Stomach smooth muscle (tissue), 2 donors: ENCODE measurements around the gene TRIM65.

Source experiments
- H3K27ac ChIP-seq: one replicate; pipeline ENCODE4 v1.7.0; 2013; ENCODE audit warnings: mild to moderate bottlenecking, low read length, inconsistent platforms
- H3K27me3 ChIP-seq, 2 donors: one replicate each; pipeline ENCODE4 v1.7.0; 2013; ENCODE audit warnings: low read length in 2 of 2; ENCODE audit not compliant: insufficient read depth in 2 of 2, control insufficient read depth in 1 of 2
- H3K36me3 ChIP-seq, 2 donors: one replicate each; pipeline ENCODE4 v1.7.0; 2013; ENCODE audit warnings: low read length in 2 of 2; ENCODE audit not compliant: control insufficient read depth in 2 of 2, insufficient read depth in 2 of 2
- H3K4me1 ChIP-seq: one replicate; pipeline ENCODE4 v1.7.0; 2013; ENCODE audit warnings: low read length; ENCODE audit not compliant: control insufficient read depth, insufficient read depth
- H3K4me3 ChIP-seq, 2 donors: one replicate each; pipeline ENCODE4 v1.7.0; 2013; ENCODE audit warnings: low read length in 2 of 2
- H3K9ac ChIP-seq, 2 donors: one replicate each; pipeline ENCODE4 v1.7.0; 2013; ENCODE audit warnings: low read length in 2 of 2, mild to moderate bottlenecking in 1 of 2
- H3K9me3 ChIP-seq, 2 donors: one replicate each; pipeline ENCODE4 v1.7.0; 2013; ENCODE audit warnings: low read length in 2 of 2; ENCODE audit not compliant: control insufficient read depth in 2 of 2
- donor health status: healthy.
- donor health status: Pancreatic carcinoma.

TRIM65 gene

GRCh38 chr17:75885431-75885830 lies 11.3 kb downstream of the TRIM65 start:
- no peaks in the 10 kb centered on the region for H3K9me3 ChIP-seq
- H3K27me3 ChIP-seq: no peaks in the 10 kb centered on the region
- no peak overlapping the region for H3K9ac ChIP-seq
- H3K36me3 ChIP-seq: peaks cover 7 to 9% of the 10 kb centered on the region in 2 donors
- H3K27ac ChIP-seq: no peak overlapping the region
- no peaks in the 10 kb centered on the region for H3K4me1 ChIP-seq
- no peak overlapping the region for H3K4me3 ChIP-seq

GRCh38 chr17:75881678-75882454 lies 14.9 kb downstream of the TRIM65 start:
- Histone ChIP-seq H3K36me3 (no peaks in the 10 kb centered on the region), H3K4me1 (peaks cover 10% of the 10 kb centered on the region), H3K4me3 (no peak overlapping the region), H3K9me3 (no peaks in the 10 kb centered on the region), H3K27ac (no peak overlapping the region), H3K27me3 (no peaks in the 10 kb centered on the region), H3K9ac (no peak overlapping the region)

GRCh38 chr17:75880266-75880665 lies 16.5 kb downstream of the TRIM65 start:
- Histone ChIP-seq H3K4me1 (peaks cover 26% of the 10 kb centered on the region), H3K36me3 (peaks cover 0 to 2% of the 10 kb centered on the region in 2 donors), H3K9ac (no peak overlapping the region), H3K27me3 (no peaks in the 10 kb centered on the region), H3K4me3 (no peak overlapping the region), H3K27ac (no peak overlapping the region), H3K9me3 (no peaks in the 10 kb centered on the region)

GRCh38 chr17:75878174-75878998 lies 18.4 kb downstream of the TRIM65 start, which contains the start of gene TRIM47:
Gene TRIM47, minus strand, starts transcription at chr17:75878581. Its CDS starts 33 bp downstream, at chr17:75878548.
- Histone ChIP-seq H3K9me3 (no peaks in the 10 kb centered on the region), H3K9ac (peak within 1 kb of the TSS; percentile 84 to 99), H3K4me3 (peak within 1 kb of the TSS; percentile 70 to 88), H3K4me1 (peaks cover 45% of the 10 kb centered on the region), H3K27ac (peak within 1 kb of the TSS; percentile 93), H3K27me3 (no peaks in the 10 kb centered on the region), H3K36me3 (peaks cover 4 to 12% of the 10 kb centered on the region in 2 donors)

- Histone ChIP-seq H3K27ac (peak overlapping the region; percentile 93), H3K4me1 (peaks cover 51% of the 10 kb centered on the region), H3K4me3 (peak overlapping the region; percentile 70 to 88), H3K27me3 (no peaks in the 10 kb centered on the region), H3K9me3 (no peaks in the 10 kb centered on the region), H3K36me3 (peaks cover 4 to 12% of the 10 kb centered on the region in 2 donors), H3K9ac (peak overlapping the region; percentile 84 to 99)
Measured at GRCh38 chr17:75877752-75878173, 19.0 kb downstream of the TRIM65 start.

- H3K9me3 ChIP-seq: no peaks in the 10 kb centered on the region
Measured at GRCh38 chr17:75876938-75877751, 19.6 kb downstream of the TRIM65 start.

GRCh38 chr17:75876190-75876937 lies 20.4 kb downstream of the TRIM65 start:
- Histone ChIP-seq H3K27ac (peak overlapping the region; percentile 93), H3K27me3 (no peaks in the 10 kb centered on the region), H3K4me1 (peaks cover 57% of the 10 kb centered on the region), H3K9me3 (no peaks in the 10 kb centered on the region), H3K9ac (peak overlapping the region; percentile 84 to 99), H3K36me3 (peaks cover 4 to 12% of the 10 kb centered on the region in 2 donors), H3K4me3 (peak overlapping the region; percentile 70 to 88)

More at GRCh38 chr17:75876938-75877751, 19.6 kb downstream of the TRIM65 start:
- Histone ChIP-seq H3K36me3 (peaks cover 4 to 12% of the 10 kb centered on the region in 2 donors), H3K9ac (peak overlapping the region; percentile 84 to 99), H3K4me3 (peak overlapping the region; percentile 70 to 88), H3K4me1 (peaks cover 57% of the 10 kb centered on the region), H3K27me3 (no peaks in the 10 kb centered on the region), H3K27ac (peak overlapping the region; percentile 93)

GRCh38 chr17:75875940-75876189 lies 20.9 kb downstream of the TRIM65 start:
- Histone ChIP-seq H3K9ac (peak overlapping the region; percentile 47 to 99), H3K27me3 (no peaks in the 10 kb centered on the region), H3K9me3 (no peaks in the 10 kb centered on the region), H3K27ac (peak overlapping the region; percentile 93), H3K4me1 (peaks cover 58% of the 10 kb centered on the region), H3K36me3 (peaks cover 4 to 12% of the 10 kb centered on the region in 2 donors), H3K4me3 (peak overlapping the region; percentile 70 to 88)

- Histone ChIP-seq H3K4me3 (peak overlapping the region; percentile 70 to 88), H3K9ac (peak overlapping the region; percentile 47 to 99)
Measured at GRCh38 chr17:75875182-75875939, 21.4 kb downstream of the TRIM65 start.

More at GRCh38 chr17:75875182-75875939, 21.4 kb downstream of the TRIM65 start:
- H3K9me3 ChIP-seq: no peaks in the 10 kb centered on the region
- H3K27ac ChIP-seq: peak overlapping the region; percentile 93
- H3K27me3 ChIP-seq: no peaks in the 10 kb centered on the region
- H3K36me3 ChIP-seq: peaks cover 4 to 12% of the 10 kb centered on the region in 2 donors
- peaks cover 62% of the 10 kb centered on the region for H3K4me1 ChIP-seq
